WTC11 (cell line): ENCODE data around the gene GNG13. TPM values are rescaled to one million over a fixed set of nuclear protein-coding genes. Genes with fewer than 3 reads are reported as not detected.

Experiments
- ATAC-seq: fragments of 200-7000 bp; cut with Tn5 transposase; 2 replicates; pipeline ENCODE4 v1.10.0; 2021; ENCODE audit warnings: mild to moderate bottlenecking, moderate library complexity
- CTCF ChIA-PET: fragments of 300-600 bp; sonication (Branson Sonifier 250); formaldehyde crosslinking; loops from one replicate; lab custom pipeline; 2021; ENCODE audit warnings: antibody characterized with exemption; lab: Charles Lee
- POLR2A ChIA-PET: fragments of 350-600 bp; sonication (Branson Sonifier 250); formaldehyde crosslinking; loops from one replicate; lab custom pipeline; 2021; ENCODE audit warnings: antibody characterized with exemption; lab: Charles Lee
- DNase-seq: peaks from one replicate; pipeline ENCODE4 v3.0.0; 2021; ENCODE audit warnings: low spot score
- H3K27ac Mint-ChIP-seq: 2 replicates; pipeline ENCODE4 v1.8.0; 2021; ENCODE audit warnings: mixed read lengths
- H3K27me3 Mint-ChIP-seq: 2 replicates; pipeline ENCODE4 v1.8.0; 2021; ENCODE audit warnings: low read depth, mild to moderate bottlenecking, moderate library complexity, mixed read lengths
- H3K36me3 Mint-ChIP-seq: 2 replicates; pipeline ENCODE4 v1.8.0; 2021; ENCODE audit warnings: mixed read lengths
- H3K4me1 Mint-ChIP-seq: 2 replicates; pipeline ENCODE4 v1.8.0; 2022; ENCODE audit warnings: mixed read lengths
- H3K4me3 Mint-ChIP-seq: 2 replicates; pipeline ENCODE4 v1.8.0; 2021; ENCODE audit warnings: mild to moderate bottlenecking, moderate library complexity, mixed read lengths
- H3K9me3 Mint-ChIP-seq: 2 replicates; pipeline ENCODE4 v1.8.0; 2021; ENCODE audit warnings: mixed read lengths
- CTCF ChIP-seq: fragments of 200-600 bp; IDR thresholded peaks from 2 replicates; pipeline ENCODE4 v1.8.0; 2022; ENCODE audit warnings: antibody characterized with exemption
- ETV6 ChIP-seq: sonication (generic); formaldehyde crosslinking; IDR thresholded peaks from 2 replicates; pipeline ENCODE4 v1.8.1; 2022; ENCODE audit warnings: mild to moderate bottlenecking, missing genetic modification reagents
- FOXJ3 ChIP-seq: sonication (generic); formaldehyde crosslinking; IDR thresholded peaks from 2 replicates; pipeline ENCODE4 v1.9.0; 2021; ENCODE audit warnings: missing genetic modification reagents, mild to moderate bottlenecking, borderline replicate concordance
- GTF2I ChIP-seq: fragments of 250-450 bp; sonication (Bioruptor Pico); conservative IDR thresholded peaks from 2 replicates; pipeline ENCODE4 v1.4.0; 2021; ENCODE audit warnings: mild to moderate bottlenecking
- HMGA2 ChIP-seq: fragments of 250-450 bp; sonication (Bioruptor Pico); IDR thresholded peaks from 2 replicates; pipeline ENCODE4 v1.4.0; 2021; ENCODE audit warnings: mild to moderate bottlenecking, moderate library complexity
- JUN ChIP-seq: sonication (generic); formaldehyde crosslinking; IDR thresholded peaks from 2 replicates; pipeline ENCODE4 v1.8.0; 2023; ENCODE audit warnings: mild to moderate bottlenecking, missing genetic modification reagents
- MAX ChIP-seq: sonication (generic); formaldehyde crosslinking; IDR thresholded peaks from 2 replicates; pipeline ENCODE4 v1.8.0; 2022; ENCODE audit warnings: mild to moderate bottlenecking, missing genetic modification reagents
- MLX ChIP-seq: sonication (generic); formaldehyde crosslinking; IDR thresholded peaks from 2 replicates; pipeline ENCODE4 v1.8.1; 2023; ENCODE audit warnings: mild to moderate bottlenecking, missing genetic modification reagents, moderate library complexity
- NFATC4 ChIP-seq: fragments of 250-450 bp; sonication (Bioruptor Pico); IDR thresholded peaks from 2 replicates; pipeline ENCODE4 v1.9.0; 2021; ENCODE audit warnings: mild to moderate bottlenecking
- NR1H2 ChIP-seq: sonication (generic); formaldehyde crosslinking; IDR thresholded peaks from 2 replicates; pipeline ENCODE4 v1.9.0; 2021; ENCODE audit warnings: mild to moderate bottlenecking, moderate library complexity, missing genetic modification reagents
- SOX15 ChIP-seq: fragments of 250-450 bp; sonication (Bioruptor Pico); IDR thresholded peaks from 2 replicates; pipeline ENCODE4 v1.9.0; 2021; ENCODE audit warnings: mild to moderate bottlenecking
- ZNF121 ChIP-seq: sonication (generic); formaldehyde crosslinking; IDR thresholded peaks from 2 replicates; pipeline ENCODE4 v1.8.0; 2023; ENCODE audit warnings: missing genetic modification reagents
- ZNF671 ChIP-seq: fragments of 250-450 bp; sonication (Bioruptor Pico); IDR thresholded peaks from 2 replicates; pipeline ENCODE4 v1.8.0; 2021; ENCODE audit warnings: mild to moderate bottlenecking
- total RNA-seq: library from RNA; stranded (reverse); gene quantifications from 3 replicates; pipeline ENCODE4 v1.2.3, GENCODE V29; 2021
- TF ChIP-seq, protein P1 (sequence below): fragments of 250-450 bp; sonication (Bioruptor Pico); IDR thresholded peaks from 2 replicates; pipeline ENCODE4 v2.1.2; 2022; ENCODE audit warnings: mild to moderate bottlenecking, moderate library complexity
- TF ChIP-seq, protein P2 (sequence below): sonication (generic); formaldehyde crosslinking; conservative IDR thresholded peaks from 2 replicates; pipeline ENCODE4 v1.8.1; 2023; ENCODE audit warnings: mild to moderate bottlenecking, low read depth, missing genetic modification reagents, moderate library complexity
- TF ChIP-seq, protein P3 (sequence below): sonication (generic); formaldehyde crosslinking; IDR thresholded peaks from 2 replicates; pipeline ENCODE4 v1.8.0; 2022; ENCODE audit warnings: mild to moderate bottlenecking, missing genetic modification reagents
- TF ChIP-seq, protein P4 (sequence below): sonication (generic); formaldehyde crosslinking; IDR thresholded peaks from 2 replicates; pipeline ENCODE4 v1.8.0; 2023; ENCODE audit warnings: missing genetic modification reagents

GNG13 gene
- total RNA-seq, 1 experiment from 2014 or later = not detected

DNA sequence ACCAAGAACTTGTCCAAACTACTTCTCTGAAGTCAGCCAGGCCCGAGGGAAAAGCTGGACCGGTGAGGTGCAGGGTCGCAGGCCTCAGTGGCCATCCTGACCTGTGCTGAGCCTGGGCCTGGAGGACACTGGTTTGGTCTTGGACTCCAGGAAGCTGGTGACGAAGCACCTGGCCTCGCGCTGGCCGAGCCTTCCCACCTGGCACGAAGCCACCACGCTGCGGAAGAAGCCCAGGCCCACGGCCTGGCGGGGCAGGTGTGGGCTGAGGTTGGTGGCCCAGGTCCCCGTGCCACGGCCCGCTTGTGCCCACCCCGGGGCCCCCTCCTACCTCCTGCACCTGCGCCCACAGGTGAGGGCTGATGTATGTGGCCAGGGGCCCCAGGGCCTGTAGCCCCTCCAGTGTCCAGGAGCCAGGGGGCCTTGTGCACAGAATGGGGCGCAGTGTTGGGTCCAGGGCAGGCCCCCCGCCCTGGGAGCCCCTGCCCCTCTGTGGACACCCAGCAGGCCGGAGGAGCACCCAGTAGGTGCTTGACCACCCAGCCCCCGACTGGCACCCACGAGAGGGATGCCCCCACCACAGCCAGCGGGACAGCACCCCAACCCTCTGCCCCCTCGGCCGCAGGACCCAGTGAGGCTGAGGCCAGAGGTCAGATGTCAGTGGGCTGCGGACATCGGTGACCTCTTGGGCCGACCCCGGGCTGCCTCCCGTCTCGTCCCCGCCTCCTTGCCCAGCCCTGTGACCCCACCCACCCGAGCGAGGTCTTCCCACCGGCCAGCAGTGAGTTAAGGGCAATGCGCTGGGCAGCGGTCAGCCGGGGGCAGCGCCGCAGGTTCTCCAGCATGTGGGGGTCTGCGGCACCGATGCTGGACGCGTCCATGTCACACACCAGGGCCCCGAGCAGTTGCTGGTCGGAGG is 26.2 kb downstream of the GNG13 start:
- CTCF ChIA-PET = interaction anchor here (2.2 to 3.6 kb wide), 2 partner anchors 11 to 33 kb away, joined by 5 to 9 read pairs; partner anchors contain the start of gene CIAO3
- no peak for TF ChIP-seq MLX (CRISPR knock-in tag)
- TF ChIP-seq, protein P1, sequence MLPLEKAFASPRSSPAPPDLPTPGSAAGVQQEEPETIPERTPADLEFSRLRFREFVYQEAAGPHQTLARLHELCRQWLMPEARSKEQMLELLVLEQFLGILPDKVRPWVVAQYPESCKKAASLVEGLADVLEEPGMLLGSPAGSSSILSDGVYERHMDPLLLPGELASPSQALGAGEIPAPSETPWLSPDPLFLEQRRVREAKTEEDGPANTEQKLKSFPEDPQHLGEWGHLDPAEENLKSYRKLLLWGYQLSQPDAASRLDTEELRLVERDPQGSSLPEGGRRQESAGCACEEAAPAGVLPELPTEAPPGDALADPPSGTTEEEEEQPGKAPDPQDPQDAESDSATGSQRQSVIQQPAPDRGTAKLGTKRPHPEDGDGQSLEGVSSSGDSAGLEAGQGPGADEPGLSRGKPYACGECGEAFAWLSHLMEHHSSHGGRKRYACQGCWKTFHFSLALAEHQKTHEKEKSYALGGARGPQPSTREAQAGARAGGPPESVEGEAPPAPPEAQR (CRISPR knock-in tag) = no peak
- TF ChIP-seq ZNF121 = no peak
- no peak for TF ChIP-seq NR1H2 (CRISPR knock-in tag)
- no peak for TF ChIP-seq NFATC4 (CRISPR knock-in tag)
- POLR2A ChIA-PET = no interaction called here
- ATAC-seq (no peak), DNase-seq (no peak)
- H3K9me3 Mint-ChIP-seq = no peaks in the 10 kb centered on the region
- H3K4me3 Mint-ChIP-seq = no peak overlapping the region
- no peaks in the 10 kb centered on the region for H3K4me1 Mint-ChIP-seq
- no peaks in the 10 kb centered on the region for H3K27me3 Mint-ChIP-seq
- no peaks in the 10 kb centered on the region for H3K36me3 Mint-ChIP-seq
- no peak overlapping the region for H3K27ac Mint-ChIP-seq

DNA sequence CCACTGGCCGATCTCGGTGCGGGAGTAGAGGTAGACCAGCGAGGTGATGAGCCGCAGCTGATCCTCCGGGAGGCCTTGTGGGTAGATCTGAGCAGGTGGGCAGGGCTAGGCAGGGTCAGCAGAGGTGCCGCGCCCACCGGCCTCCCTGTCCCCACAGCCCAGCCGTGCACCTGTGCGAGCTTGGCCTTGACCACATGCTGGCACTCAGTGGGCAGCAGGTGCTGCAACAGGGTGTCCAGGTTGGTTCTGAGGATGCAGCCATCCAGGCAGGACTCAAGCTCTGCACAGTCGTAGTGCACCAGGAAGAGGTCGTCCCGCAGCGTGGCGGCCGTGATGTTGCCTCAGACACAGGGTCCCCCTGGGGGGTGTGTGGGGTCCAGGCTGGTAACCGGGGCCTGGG is 27.6 kb downstream of the GNG13 start:
- Mint-ChIP-seq H3K36me3 (no peaks in the 10 kb centered on the region), H3K4me3 (no peak overlapping the region), H3K4me1 (no peaks in the 10 kb centered on the region), H3K27me3 (no peaks in the 10 kb centered on the region), H3K9me3 (no peaks in the 10 kb centered on the region), H3K27ac (no peak overlapping the region)
- TF ChIP-seq MAX (CRISPR knock-in tag) = no peak
- TF ChIP-seq, protein P2, sequence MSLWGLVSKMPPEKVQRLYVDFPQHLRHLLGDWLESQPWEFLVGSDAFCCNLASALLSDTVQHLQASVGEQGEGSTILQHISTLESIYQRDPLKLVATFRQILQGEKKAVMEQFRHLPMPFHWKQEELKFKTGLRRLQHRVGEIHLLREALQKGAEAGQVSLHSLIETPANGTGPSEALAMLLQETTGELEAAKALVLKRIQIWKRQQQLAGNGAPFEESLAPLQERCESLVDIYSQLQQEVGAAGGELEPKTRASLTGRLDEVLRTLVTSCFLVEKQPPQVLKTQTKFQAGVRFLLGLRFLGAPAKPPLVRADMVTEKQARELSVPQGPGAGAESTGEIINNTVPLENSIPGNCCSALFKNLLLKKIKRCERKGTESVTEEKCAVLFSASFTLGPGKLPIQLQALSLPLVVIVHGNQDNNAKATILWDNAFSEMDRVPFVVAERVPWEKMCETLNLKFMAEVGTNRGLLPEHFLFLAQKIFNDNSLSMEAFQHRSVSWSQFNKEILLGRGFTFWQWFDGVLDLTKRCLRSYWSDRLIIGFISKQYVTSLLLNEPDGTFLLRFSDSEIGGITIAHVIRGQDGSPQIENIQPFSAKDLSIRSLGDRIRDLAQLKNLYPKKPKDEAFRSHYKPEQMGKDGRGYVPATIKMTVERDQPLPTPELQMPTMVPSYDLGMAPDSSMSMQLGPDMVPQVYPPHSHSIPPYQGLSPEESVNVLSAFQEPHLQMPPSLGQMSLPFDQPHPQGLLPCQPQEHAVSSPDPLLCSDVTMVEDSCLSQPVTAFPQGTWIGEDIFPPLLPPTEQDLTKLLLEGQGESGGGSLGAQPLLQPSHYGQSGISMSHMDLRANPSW (CRISPR knock-in tag) = no peak
- no peak for TF ChIP-seq JUN (CRISPR knock-in tag)
- TF ChIP-seq, protein P3, sequence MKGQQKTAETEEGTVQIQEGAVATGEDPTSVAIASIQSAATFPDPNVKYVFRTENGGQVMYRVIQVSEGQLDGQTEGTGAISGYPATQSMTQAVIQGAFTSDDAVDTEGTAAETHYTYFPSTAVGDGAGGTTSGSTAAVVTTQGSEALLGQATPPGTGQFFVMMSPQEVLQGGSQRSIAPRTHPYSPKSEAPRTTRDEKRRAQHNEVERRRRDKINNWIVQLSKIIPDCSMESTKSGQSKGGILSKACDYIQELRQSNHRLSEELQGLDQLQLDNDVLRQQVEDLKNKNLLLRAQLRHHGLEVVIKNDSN (CRISPR knock-in tag) = no peak
- no peak for TF ChIP-seq FOXJ3
- no peak for TF ChIP-seq CTCF
- TF ChIP-seq ETV6 = no peak
- TF ChIP-seq GTF2I (CRISPR knock-in tag) = no peak
- no peak for TF ChIP-seq ZNF671 (CRISPR knock-in tag)
- no peak for TF ChIP-seq SOX15
- TF ChIP-seq, protein P4, sequence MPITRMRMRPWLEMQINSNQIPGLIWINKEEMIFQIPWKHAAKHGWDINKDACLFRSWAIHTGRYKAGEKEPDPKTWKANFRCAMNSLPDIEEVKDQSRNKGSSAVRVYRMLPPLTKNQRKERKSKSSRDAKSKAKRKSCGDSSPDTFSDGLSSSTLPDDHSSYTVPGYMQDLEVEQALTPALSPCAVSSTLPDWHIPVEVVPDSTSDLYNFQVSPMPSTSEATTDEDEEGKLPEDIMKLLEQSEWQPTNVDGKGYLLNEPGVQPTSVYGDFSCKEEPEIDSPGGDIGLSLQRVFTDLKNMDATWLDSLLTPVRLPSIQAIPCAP = no peak
- TF ChIP-seq HMGA2 = no peak
- POLR2A ChIA-PET = no interaction called here
- DNase-seq (no peak), ATAC-seq (no peak)
- CTCF ChIA-PET = interaction anchor here (1.6 to 3.6 kb wide), 2 partner anchors 13 to 32 kb away, joined by 7 to 9 read pairs; partner anchors contain the start of gene CIAO3
